PC-9 (cell line): ENCODE results near the gene ELMO1. TPM values are rescaled to one million over a fixed set of nuclear protein-coding genes. Genes with fewer than 3 reads are reported as not detected.
"Not testable (repeated sequence)": the region's sequence is repeated elsewhere in the genome, so short reads cannot be mapped to it uniquely, and the experiment has no call there.

Experiments
- BruUV-seq: library from RNA; stranded (reverse); fragments of 400-500 nt; replicated peaks from 2 replicates; lab custom pipeline; 2021; lab: Mats Ljungman, UMichigan
- CTCF ChIA-PET: fragments of 300-600 bp; sonication (Branson Sonifier 250); formaldehyde crosslinking; loops from one replicate; lab custom pipeline; 2022; ENCODE audit warnings: antibody characterized with exemption; lab: Charles Lee
- POLR2A ChIA-PET: fragments of 300-600 bp; sonication (Branson Sonifier 250); formaldehyde crosslinking; loops from one replicate; lab custom pipeline; 2022; ENCODE audit warnings: antibody characterized with exemption; ENCODE audit not compliant: unreplicated experiment; lab: Charles Lee
- DNase-seq, 2 experiments: peaks; one replicate each; pipeline versions ENCODE4 v3.0.0 to v3.0.0-alpha.2; 2015 to 2022; ENCODE audit warnings: mixed read lengths in 1 of 2
- H2AFZ ChIP-seq: fragments of 200-600 bp; sonication (generic); 2 replicates; pipeline ENCODE4 v1.8.1; 2017; ENCODE audit warnings: antibody characterized with exemption
- H3F3A ChIP-seq: fragments of 200-600 bp; sonication (generic); 2 replicates; pipeline ENCODE4 v1.8.1; 2017; ENCODE audit warnings: antibody characterized with exemption, mild to moderate bottlenecking, low read depth; ENCODE audit not compliant: insufficient read depth
- H3K27ac ChIP-seq: fragments of 200-600 bp; sonication (generic); 2 replicates; pipeline ENCODE4 v1.6.1; 2016; ENCODE audit warnings: mixed run types
- H3K27me3 ChIP-seq: fragments of 200-600 bp; sonication (generic); 2 replicates; pipeline ENCODE4 v1.6.1; 2016; ENCODE audit warnings: low read depth, mixed run types; ENCODE audit not compliant: insufficient read depth
- H3K36me3 ChIP-seq: fragments of 200-600 bp; sonication (generic); 2 replicates; pipeline ENCODE4 v1.6.1; 2016; ENCODE audit warnings: low read depth, mixed run types
- H3K4me1 ChIP-seq: fragments of 200-600 bp; sonication (generic); replicated peaks from 2 replicates; pipeline ENCODE4 v1.6.1; 2016; ENCODE audit warnings: mixed run types; ENCODE audit not compliant: insufficient read depth
- H3K4me2 ChIP-seq: fragments of 200-600 bp; sonication (generic); 2 replicates; pipeline ENCODE4 v1.6.1; 2017; ENCODE audit warnings: mixed run types
- H3K4me3 ChIP-seq: fragments of 200-600 bp; sonication (generic); 2 replicates; pipeline ENCODE4 v1.6.1; 2016; ENCODE audit warnings: mixed run types
- H3K79me2 ChIP-seq: fragments of 200-600 bp; sonication (generic); 2 replicates; pipeline ENCODE4 v1.6.1; 2017; ENCODE audit warnings: low read depth, mixed run types
- H3K9me2 ChIP-seq: fragments of 200-600 bp; sonication (generic); 2 replicates; pipeline ENCODE4 v1.8.1; 2017; ENCODE audit warnings: mild to moderate bottlenecking; ENCODE audit not compliant: insufficient read depth
- H3K9me3 ChIP-seq: fragments of 200-600 bp; sonication (generic); 2 replicates; pipeline ENCODE4 v1.8.1; 2016; ENCODE audit warnings: low read depth; ENCODE audit not compliant: insufficient read depth
- H4K20me1 ChIP-seq: fragments of 200-600 bp; sonication (generic); 2 replicates; pipeline ENCODE4 v1.8.1; 2017; ENCODE audit not compliant: insufficient read depth
- EZH2 ChIP-seq: fragments of 200-600 bp; sonication (generic); IDR thresholded peaks from 2 replicates; pipeline ENCODE4 v1.8.0; 2017; ENCODE audit warnings: antibody characterized with exemption, low read depth
- intact Hi-C: fragments of 100-400 bp; cut with micrococcal nuclease; formaldehyde crosslinking; loops from one replicate; pipeline ENCODE4 v1.10.0; 2022; ENCODE audit not compliant: unreplicated experiment
- total RNA-seq: library from RNA; stranded (reverse); gene quantifications from 2 replicates; pipeline ENCODE4 v1.2.3, GENCODE V29; 2021
- TF ChIP-seq, protein P1 (sequence below): fragments of 200-600 bp; sonication (generic); conservative IDR thresholded peaks from 2 replicates; pipeline ENCODE4 v1.6.1; 2017; ENCODE audit warnings: mixed run types, antibody characterized with exemption, mild to moderate bottlenecking, moderate library complexity

Gene ELMO1
- total RNA-seq, 1 experiment from 2014 or later: 4.8 TPM

DNA sequence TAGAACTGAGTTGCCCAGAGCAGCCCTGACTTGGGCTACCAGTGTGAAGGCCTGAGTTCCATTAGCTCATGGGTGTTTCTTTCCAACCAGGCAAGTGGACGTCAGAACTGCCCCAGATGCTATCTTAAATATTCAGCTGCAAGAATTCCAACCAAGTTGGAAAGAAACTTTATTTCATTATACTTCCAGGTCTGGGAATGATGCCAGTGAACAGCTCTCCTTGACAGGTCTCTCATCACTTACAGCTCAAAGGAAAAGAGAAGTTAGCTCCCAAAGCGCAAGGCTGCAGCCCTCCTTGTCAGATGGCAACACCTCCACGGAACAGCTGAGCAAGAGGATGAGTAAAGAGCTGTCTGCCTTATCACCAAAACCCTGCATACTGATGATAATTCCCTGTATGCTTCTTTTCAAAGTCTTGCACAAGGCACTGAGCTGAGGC lies 468.8 kb downstream of the ELMO1 start:
- DNase-seq: no peak
- Histone ChIP-seq H3K36me3 (no peaks in the 10 kb centered on the region), H3K4me1 (no peaks in the 10 kb centered on the region), H3K4me3 (no peak overlapping the region), H3K79me2 (no peaks in the 10 kb centered on the region), H3K27ac (no peak overlapping the region), H3K9me3 (no peaks in the 10 kb centered on the region), H3F3A (no peaks in the 10 kb centered on the region), H3K4me2 (no peak overlapping the region), H3K27me3 (peaks cover 38% of the 10 kb centered on the region), H3K9me2 (no peaks in the 10 kb centered on the region), H2AFZ (no peak overlapping the region), H4K20me1 (no peaks in the 10 kb centered on the region; the same call in 1 of the 2 replicates)
- TF ChIP-seq, protein P1, sequence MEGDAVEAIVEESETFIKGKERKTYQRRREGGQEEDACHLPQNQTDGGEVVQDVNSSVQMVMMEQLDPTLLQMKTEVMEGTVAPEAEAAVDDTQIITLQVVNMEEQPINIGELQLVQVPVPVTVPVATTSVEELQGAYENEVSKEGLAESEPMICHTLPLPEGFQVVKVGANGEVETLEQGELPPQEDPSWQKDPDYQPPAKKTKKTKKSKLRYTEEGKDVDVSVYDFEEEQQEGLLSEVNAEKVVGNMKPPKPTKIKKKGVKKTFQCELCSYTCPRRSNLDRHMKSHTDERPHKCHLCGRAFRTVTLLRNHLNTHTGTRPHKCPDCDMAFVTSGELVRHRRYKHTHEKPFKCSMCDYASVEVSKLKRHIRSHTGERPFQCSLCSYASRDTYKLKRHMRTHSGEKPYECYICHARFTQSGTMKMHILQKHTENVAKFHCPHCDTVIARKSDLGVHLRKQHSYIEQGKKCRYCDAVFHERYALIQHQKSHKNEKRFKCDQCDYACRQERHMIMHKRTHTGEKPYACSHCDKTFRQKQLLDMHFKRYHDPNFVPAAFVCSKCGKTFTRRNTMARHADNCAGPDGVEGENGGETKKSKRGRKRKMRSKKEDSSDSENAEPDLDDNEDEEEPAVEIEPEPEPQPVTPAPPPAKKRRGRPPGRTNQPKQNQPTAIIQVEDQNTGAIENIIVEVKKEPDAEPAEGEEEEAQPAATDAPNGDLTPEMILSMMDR: no peak
- POLR2A ChIA-PET: no interaction called here
- no TSS peak for BruUV-seq
- intact Hi-C loops: no loop called here
- CTCF ChIA-PET: interaction anchor here (0.6 to 0.8 kb wide), 2 partner anchors 492 to 554 kb away, joined by 3 read pairs; no protein-coding TSS in a partner anchor

DNA sequence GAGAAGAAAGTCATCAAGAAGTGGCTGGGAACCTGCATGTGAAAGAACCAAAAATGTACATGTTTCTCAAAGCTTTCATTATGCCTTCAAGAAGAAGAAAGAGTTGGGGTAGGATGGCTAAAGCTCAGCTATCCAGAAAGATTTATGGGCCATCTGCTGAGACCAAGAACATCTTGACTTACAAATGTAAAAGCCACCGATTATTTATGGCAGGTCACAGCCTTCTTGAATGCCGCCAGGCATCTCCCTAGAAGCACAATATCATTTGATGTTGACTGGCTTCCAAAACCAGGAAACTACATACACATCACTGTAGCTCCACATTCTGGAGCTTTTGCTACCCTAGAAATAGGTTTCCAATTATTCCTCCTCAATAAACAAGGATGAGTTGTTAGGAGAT lies 470.2 kb downstream of the ELMO1 start:
- H3K36me3 ChIP-seq: no peaks in the 10 kb centered on the region
- no peaks in the 10 kb centered on the region for H3K9me2 ChIP-seq
- no peak overlapping the region for H3K4me3 ChIP-seq
- H3K4me1 ChIP-seq: no peaks in the 10 kb centered on the region
- H3F3A ChIP-seq: no peaks in the 10 kb centered on the region
- no peak overlapping the region for H3K27ac ChIP-seq
- CTCF ChIA-PET: no interaction called here
- H3K79me2 ChIP-seq: no peaks in the 10 kb centered on the region
- POLR2A ChIA-PET: no interaction called here
- no peak for TF ChIP-seq EZH2
- TF ChIP-seq, protein P1: no peak
- H3K9me3 ChIP-seq: no peaks in the 10 kb centered on the region
- no peak overlapping the region for H3K4me2 ChIP-seq
- peaks cover 28% of the 10 kb centered on the region for H3K27me3 ChIP-seq
- BruUV-seq: no TSS peak
- no peak overlapping the region for H2AFZ ChIP-seq
- no peak for DNase-seq
- no peaks in the 10 kb centered on the region for H4K20me1 ChIP-seq
- intact Hi-C loops: no loop called here

DNA sequence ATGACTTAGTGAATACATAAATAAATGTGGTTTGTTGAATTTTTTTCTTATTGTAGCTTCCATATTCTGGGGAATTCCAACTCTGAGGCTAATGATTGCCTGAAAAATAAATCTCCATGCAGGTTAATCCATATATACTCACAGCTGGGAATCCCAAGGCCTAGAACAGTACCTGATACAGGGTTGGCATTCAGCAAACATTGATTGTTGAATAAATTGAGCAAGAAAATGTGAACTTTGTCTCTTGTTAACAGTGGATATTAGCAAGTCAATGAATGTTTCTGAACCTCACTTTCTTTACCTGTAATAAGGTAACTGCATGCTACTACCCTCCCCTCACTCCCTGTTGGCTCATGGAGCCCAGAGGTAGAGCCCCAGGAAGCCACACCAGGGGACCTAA lies 470.8 kb downstream of the ELMO1 start:
- intact Hi-C loops: no loop called here
- no peaks in the 10 kb centered on the region for H3K79me2 ChIP-seq
- H3K9me3 ChIP-seq: no peaks in the 10 kb centered on the region
- no peaks in the 10 kb centered on the region for H4K20me1 ChIP-seq
- no peak overlapping the region for H3K4me2 ChIP-seq
- no peak overlapping the region for H3K27ac ChIP-seq
- H3K9me2 ChIP-seq: no peaks in the 10 kb centered on the region
- peaks cover 28% of the 10 kb centered on the region for H3K27me3 ChIP-seq
- ChIA-PET CTCF (no interaction called here), POLR2A (no interaction called here)
- no peak for DNase-seq
- no TSS peak for BruUV-seq
- no peak overlapping the region for H3K4me3 ChIP-seq
- H3F3A ChIP-seq: no peaks in the 10 kb centered on the region
- no peak overlapping the region for H2AFZ ChIP-seq
- H3K36me3 ChIP-seq: no peaks in the 10 kb centered on the region
- TF ChIP-seq EZH2: no peak
- TF ChIP-seq, protein P1: no peak
- no peaks in the 10 kb centered on the region for H3K4me1 ChIP-seq

DNA sequence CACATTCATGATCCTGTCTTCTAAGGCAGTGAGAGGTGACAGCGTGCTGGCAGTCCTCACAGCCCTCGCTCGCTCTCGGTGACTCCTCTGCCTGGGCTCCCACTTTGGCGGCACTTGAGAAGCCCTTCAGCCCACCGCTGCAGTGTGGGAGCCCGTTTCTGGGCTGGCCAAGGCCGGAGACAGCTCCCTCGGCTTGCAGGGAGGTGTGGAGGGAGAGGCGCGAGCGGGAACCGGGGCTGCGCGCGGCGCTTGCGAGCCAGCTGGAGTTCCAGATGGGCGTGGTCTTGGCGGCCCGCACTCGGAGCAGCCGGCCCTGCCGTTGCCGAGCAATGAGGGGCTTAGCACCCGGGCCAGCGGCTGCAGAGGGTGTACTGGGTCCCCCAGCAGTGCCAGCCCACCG lies 475.1 kb downstream of the ELMO1 start:
- H3K4me2 ChIP-seq, H3K9me3 ChIP-seq, DNase-seq, H2AFZ ChIP-seq, H3K27ac ChIP-seq, intact Hi-C loops, H3K79me2 ChIP-seq, H3K4me3 ChIP-seq, CTCF ChIA-PET, POLR2A ChIA-PET, H3K9me2 ChIP-seq, H4K20me1 ChIP-seq, H3K4me1 ChIP-seq, H3F3A ChIP-seq, BruUV-seq, H3K36me3 ChIP-seq: not testable (repeated sequence)
- peaks cover 16% of the 10 kb centered on the region; the same call in 1 of the 2 replicates for H3K27me3 ChIP-seq
